GM18873 (cell line): ENCODE results near the gene CLEC4C.

Experiments
- ATAC-seq: cut with Tn5 transposase; IDR thresholded peaks from one replicate; pipeline ENCODE4 v1.9.1; 2021; ENCODE audit warnings: mild to moderate bottlenecking, moderate library complexity, moderate number of reproducible peaks; ENCODE audit not compliant: unreplicated experiment, low FRiP score

CLEC4C gene

GRCh38 chr12:7729746-7730145 is 17.4 kb downstream of the CLEC4C start:
- ATAC-seq, result no peak

GRCh38 chr12:7723926-7724325 is 23.2 kb downstream of the CLEC4C start:
- no peak for ATAC-seq

GRCh38 chr12:7719946-7720730 is 27.0 kb downstream of the CLEC4C start:
- ATAC-seq, result no peak

- ATAC-seq, result no peak
Observed at GRCh38 chr12:7716381-7716780, 30.8 kb downstream of the CLEC4C start.

GRCh38 chr12:7712841-7713442 is 34.2 kb downstream of the CLEC4C start:
- no peak for ATAC-seq

- no peak for ATAC-seq
Observed at GRCh38 chr12:7711133-7711532, 36.0 kb downstream of the CLEC4C start, which contains the start of gene DPPA3. Gene DPPA3, plus strand, starts transcription at chr12:7711433. Its CDS starts 138 bp downstream, at chr12:7711571.

- ATAC-seq, result no peak
Observed at GRCh38 chr12:7709969-7710675, 37.1 kb downstream of the CLEC4C start.

GRCh38 chr12:7705846-7706245 is 41.3 kb downstream of the CLEC4C start:
- ATAC-seq, result no peak

GRCh38 chr12:7695566-7696197 is 51.5 kb downstream of the CLEC4C start, which contains the start of gene GDF3:
Gene GDF3, minus strand, starts transcription at chr12:7695775. Its CDS starts 47 bp downstream, at chr12:7695728.
- no peak for ATAC-seq

GRCh38 chr12:7695237-7695560 is 52.0 kb downstream of the CLEC4C start:
- no peak for ATAC-seq

- ATAC-seq, result no peak
Observed at GRCh38 chr12:7694556-7695236, 52.5 kb downstream of the CLEC4C start.

GRCh38 chr12:7693793-7694192 is 53.4 kb downstream of the CLEC4C start:
- ATAC-seq, result no peak

GRCh38 chr12:7681535-7681934 is 65.6 kb downstream of the CLEC4C start:
- ATAC-seq, result no peak
